Activated CD4-positive, alpha-beta T cell treated with anti-CD3 and anti-CD28 coated beads, Interleukin-2, amount 50 U/mL, for 24 hours (primary cell): ENCODE data around the gene CCNYL1.

Experiments used
- DNase-seq, 2 donors: peaks; one replicate each; pipeline ENCODE4 v3.0.0-alpha.2; 2020; ENCODE audit warnings: low read depth in 1 of 2, low spot score in 1 of 2

Gene CCNYL1

GRCh38 chr2:207765547-207765946 is 54.1 kb downstream of the CCNYL1 start:
- DNase-seq = no peak

DNA sequence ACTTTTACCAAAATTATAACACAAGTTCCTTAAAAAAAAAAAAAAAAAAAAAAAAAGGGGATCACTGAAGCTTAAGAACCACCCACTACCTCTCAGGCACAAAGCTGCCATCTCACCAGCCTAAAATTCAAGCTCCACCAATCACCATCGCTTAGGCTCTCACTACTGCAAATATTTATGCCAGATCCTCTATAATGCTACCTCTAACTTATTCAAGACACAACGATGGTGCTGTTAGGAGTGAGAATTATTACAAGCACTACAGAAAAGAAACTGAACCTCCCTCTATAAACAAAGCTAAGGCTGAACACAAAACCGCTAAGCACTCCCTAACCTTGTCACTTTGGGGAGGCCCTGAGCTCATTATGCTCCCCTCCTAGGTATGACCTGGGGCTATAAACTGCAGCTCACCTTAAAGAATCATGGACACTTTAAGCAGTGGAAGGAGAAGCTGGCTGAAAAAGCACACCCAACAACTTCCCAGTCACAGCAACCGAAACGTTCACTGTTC is 54.7 kb downstream of the CCNYL1 start:
- no peak for DNase-seq

DNA sequence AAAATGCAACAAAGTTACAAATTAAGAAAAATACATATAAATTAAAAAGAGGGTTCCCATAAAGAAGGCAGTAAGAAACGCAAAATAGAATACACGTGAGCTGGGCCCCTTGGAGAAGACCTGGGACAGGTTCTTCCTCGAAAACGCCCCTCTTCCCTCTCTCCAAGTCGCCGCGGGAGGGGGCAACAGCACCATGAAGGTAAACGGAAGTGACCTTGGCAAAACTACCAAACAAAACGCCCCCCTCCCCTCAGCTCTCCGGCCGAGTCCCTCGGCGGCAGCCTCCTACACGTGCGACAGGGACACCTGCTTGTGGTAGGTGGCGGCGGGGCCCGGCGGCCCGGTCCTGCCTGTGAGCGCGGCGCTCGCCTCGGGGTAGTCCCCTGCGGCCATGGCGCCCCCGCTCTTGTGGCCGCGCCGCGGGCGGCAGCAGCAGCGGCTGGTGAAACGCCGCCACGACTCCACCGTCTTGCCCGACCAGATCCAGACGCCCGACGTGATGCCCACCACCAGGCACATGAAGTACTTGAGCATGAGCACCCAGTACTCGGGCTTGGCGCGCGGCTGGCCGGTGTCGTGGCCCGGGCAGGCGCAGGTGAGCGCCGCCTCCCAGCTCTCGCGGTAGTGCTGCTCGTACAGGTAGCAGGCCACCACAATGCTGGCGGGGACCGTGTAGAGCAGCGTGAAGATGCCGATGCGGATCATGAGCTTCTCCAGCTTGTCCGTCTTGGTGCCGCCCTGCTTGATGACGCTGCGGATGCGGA is 55.4 kb downstream of the CCNYL1 start:
- DNase-seq = no peak

- DNase-seq = no peak
Measured at GRCh38 chr2:207767461-207768167, 56.2 kb downstream of the CCNYL1 start.

DNA sequence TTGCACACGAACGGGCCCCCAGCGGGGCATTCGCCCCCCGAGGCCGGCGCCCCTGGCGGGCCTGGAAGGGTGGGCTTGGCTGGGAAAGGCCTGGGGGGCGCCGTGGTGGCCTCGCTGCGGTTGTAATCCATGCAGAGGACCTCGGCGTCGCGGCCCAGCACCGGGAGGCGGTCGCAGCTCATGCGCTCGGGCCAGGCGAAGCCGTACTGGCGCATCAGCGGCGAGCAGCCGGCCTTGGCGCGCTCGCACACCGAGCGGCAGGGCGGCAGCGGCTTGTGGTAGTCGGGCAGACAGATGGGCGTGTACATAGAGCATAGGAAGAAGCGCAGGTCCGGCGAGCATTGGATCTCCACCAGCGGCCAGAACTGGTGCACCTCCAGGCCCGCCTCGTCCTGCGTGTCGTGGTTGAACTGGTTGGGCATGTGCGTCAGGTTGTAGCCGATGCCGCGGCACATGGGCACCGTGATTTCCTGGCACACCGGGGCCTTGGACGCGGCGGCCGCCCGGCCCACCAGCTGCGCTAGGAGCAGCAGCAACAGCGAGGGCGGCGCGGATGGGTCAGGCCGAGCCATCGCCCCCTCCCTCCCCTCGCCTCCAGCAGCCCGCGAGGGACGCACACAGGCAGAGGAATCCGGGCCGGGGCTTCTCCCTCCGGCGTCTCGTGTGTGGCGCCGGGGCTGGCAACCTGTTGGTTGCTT is 56.9 kb downstream of the CCNYL1 start:
- DNase-seq = no peak

DNA sequence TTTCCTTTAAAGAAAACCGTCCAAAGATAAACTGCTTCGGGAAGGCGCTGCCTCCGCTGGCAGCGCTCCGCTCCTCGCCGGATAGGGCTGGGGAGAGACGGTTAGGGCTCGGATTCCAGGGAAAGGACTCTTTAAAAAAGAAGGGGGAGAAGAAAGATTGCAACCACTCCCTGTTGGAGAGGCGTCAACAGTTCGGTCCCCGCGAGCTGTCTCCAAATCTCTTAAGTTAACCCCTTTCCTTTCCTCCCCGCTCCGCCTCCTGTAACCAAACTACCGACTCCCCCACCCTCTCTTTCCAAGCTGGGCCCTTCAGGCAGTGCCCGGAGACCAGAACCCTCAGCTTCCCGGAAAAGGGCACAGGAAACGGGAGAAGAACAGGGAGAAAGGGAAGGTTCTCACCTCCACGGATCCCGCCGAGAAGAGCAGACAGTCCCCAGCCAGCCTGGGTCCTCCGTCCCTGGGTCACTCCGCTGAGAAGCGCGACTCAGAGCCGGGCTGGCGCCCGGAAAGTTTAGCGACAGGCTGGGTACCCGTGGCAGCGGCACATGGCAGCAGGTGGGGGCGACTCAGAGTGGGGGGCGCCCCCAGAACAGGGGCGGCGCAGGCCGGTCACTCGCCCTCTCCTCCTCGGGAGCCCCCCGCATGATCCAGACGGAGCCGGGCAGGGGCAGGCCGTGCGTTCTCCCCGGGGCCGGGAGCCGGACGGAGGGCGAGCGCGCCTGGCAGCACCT is 57.6 kb downstream of the CCNYL1 start:
- DNase-seq = no peak

- DNase-seq = no peak
Measured at GRCh38 chr2:207770602-207771404, 59.4 kb downstream of the CCNYL1 start.

- no peak for DNase-seq
Measured at GRCh38 chr2:207771421-207771820, 60.0 kb downstream of the CCNYL1 start.

- DNase-seq = no peak
Measured at GRCh38 chr2:207772081-207772843, 60.8 kb downstream of the CCNYL1 start.

DNA sequence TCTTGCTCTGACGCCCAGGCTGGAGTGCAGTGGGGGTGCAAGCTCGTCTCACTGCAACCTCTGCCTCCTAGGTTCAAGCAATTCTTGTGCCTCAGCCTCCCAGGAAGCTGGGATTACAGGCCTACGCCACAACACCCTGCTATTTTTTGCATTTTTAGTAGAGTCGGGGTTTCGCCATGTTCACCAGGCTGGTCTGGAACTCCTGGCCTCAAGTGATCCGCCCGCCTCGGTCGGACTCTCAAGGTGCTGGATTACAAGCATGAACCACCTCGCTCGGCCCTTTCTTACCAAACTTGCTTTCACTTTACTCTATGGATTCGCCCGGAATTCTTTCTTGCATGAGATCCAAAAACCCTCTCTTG is 61.4 kb downstream of the CCNYL1 start:
- no peak for DNase-seq

DNA sequence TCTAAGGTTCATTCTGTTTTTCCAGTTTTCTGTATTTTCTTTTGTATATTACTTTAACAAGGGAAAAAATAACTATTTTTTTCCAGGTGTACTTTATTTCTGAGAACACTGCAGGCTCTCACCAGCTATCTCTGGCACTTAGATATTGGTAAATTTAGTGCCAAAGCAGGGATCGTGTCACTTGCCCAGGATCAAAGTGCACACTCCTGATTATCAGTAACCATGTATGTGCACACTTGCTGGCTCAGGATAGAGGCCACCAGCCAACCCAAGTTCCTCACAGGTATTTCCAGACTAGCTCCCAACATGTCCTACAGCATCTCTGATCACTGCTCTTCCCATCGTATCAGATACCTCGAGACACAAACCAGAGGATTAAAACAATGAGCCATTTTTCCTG is 64.0 kb downstream of the CCNYL1 start:
- DNase-seq = no peak

- no peak for DNase-seq
Measured at GRCh38 chr2:207777124-207777523, 65.7 kb downstream of the CCNYL1 start.

DNA sequence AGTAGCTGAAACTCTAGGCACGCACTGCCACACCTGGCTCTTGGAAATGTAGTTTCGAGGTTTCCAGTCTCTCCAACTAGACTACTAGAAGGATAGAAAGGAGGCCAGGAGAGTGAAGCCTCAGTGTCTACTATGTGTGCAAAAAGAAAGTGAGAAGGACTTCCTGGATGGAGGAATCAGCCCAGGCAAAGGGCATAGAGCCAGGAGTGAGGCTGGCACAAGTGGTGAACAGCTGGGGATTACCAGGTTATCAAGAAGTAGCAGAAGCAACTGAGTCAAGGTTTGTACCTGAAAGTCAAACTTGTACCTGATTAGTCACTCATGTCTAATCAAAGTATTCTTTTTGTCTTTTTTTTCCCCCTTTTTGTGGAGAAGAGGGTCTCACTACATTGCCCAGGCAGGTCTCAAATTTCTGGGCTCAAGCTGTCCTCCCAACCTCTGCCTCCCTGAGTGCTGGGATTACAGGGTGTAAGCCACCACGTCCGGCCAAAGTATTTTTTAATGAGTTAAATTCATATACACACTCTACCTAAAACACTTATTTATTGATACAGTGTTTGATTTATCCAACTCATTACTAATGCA is 67.0 kb downstream of the CCNYL1 start:
- DNase-seq = no peak

DNA sequence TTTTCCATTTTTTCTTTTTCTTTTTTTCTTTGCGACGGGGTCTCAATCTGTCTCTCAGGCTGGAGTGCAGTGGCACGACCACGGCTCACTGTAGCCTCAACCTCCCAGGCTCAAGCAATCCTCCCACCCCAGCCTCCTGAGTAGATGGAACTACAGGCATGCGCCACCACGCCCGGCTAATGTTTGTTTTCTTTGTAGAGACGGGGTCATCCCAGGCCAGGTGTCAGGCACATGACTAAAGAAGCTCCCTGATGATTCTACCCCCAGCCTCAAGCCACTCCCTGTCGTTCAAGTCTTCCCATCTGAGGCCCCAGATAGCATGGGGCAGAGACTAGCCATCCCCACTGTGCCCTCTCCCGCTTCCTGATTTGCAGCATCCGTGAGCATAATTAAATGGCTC is 68.1 kb downstream of the CCNYL1 start:
- no peak for DNase-seq

DNA sequence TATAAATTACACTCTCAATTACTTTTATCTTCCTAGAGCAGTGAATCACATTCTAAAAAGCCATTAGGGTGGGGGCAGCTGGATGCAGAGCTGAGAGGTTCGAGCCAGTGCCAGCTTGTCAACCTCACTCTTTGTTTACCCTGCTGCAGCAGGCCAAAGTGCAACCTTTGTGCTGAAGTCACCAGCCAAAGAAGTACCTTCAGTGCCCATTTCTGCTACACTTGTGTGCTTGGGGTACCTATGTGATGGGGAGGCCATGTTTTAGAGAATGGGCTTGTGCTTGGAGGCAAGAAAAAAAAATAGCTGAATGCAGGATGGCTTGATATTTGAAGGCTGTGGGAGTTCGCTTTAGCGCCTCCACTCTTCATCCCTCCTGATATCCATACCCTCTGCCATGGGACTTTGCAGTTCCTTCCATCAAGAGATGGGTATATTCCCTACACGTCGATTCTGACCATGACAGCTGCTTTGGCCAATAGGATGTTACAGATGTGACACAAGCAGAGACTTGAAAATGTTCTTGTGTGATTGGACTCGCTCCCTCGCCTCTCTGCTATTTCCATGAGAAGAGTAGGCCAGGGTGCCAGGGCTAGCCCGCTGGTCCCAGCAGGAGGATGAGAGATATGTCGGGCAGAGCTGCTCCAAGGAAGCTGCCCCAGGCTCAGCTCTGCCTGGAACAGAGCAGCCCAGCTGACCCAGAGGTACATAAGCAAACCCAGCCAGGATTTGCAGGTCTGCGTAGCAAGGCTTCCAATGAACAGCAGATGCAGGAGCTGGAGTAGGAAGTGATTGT is 71.0 kb downstream of the CCNYL1 start:
- DNase-seq = no peak

- DNase-seq = no peak
Measured at GRCh38 chr2:207783514-207783913, 72.1 kb downstream of the CCNYL1 start.

GRCh38 chr2:207784898-207785297 is 73.5 kb downstream of the CCNYL1 start:
- DNase-seq = no peak

DNA sequence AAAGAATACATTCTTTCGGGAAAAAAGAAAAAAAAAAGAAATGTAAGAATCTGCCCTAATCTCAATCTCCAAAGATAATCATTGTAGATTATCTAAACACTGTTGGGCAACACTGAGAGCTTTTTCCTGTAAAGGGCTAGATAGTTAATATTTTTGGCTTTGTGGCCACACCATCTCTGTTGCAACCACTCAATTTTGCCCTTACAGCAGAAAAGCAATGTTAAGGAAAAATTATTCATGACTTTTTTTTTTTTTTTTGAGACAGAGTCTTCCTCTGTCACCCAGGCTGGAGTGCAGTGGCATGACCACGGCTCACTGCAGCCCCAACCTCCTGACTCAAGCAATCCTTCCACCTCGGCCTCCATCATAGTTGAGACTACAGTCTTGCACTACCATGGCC is 75.6 kb downstream of the CCNYL1 start:
- DNase-seq = no peak

DNA sequence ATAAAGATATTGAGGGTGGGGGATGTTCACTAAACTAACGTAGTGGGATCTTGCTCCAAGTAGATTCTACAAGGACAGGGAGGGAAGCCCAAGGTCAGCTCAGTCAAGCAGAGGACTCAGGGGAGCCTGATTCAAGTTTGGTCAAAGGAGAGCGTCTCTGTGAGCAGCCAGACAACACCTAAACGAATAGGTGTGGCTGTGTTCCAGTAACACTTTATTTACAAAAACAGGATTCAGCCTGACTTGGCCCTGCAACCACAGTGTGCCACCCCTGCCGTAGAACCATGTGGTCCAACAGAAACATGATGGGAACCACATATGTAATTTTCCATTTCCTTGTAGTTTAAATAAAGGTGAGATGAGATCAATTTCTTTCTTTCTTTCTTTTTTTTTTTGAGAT is 76.4 kb downstream of the CCNYL1 start:
- no peak for DNase-seq
